Forelimb muscle (tissue), 1 donor: ENCODE data around the gene NFATC4. TPM values are rescaled to one million over a fixed set of nuclear protein-coding genes. Genes with fewer than 3 reads are reported as not detected.
"Not testable (repeated sequence)": the region's sequence is repeated elsewhere in the genome, so short reads cannot be mapped to it uniquely, and the experiment has no call there.

Source experiments
- DNase-seq: peaks from one replicate; pipeline ENCODE4 v3.0.0-alpha.2; 2013; ENCODE audit warnings: low read depth
- polyA plus RNA-seq: library from polyadenylated mRNA; unstranded; fragments of 120-200 nt; gene quantifications from one replicate; pipeline ENCODE4 v1.2.1, GENCODE V29; 2013; ENCODE audit not compliant: insufficient read length

Gene NFATC4
- polyA plus RNA-seq, 1 donor: 39.2 TPM

GRCh38 chr14:24339284-24340151 lies 28.5 kb upstream of the NFATC4 start, which contains the start of gene RIPK3:
Gene RIPK3, minus strand, starts transcription at chr14:24339991. Its CDS starts 165 bp downstream, at chr14:24339826.
- no peak for DNase-seq

- DNase-seq: no peak
Measured at GRCh38 chr14:24340606-24341005, 27.4 kb upstream of the NFATC4 start.

GRCh38 chr14:24342889-24343288 lies 25.1 kb upstream of the NFATC4 start:
- DNase-seq: no peak

- no peak for DNase-seq
Measured at GRCh38 chr14:24343795-24344660, 24.0 kb upstream of the NFATC4 start.

- no peak for DNase-seq
Measured at GRCh38 chr14:24347134-24347533, 20.9 kb upstream of the NFATC4 start.

- no peak for DNase-seq
Measured at GRCh38 chr14:24348186-24348585, 19.8 kb upstream of the NFATC4 start.

GRCh38 chr14:24349742-24350141 lies 18.2 kb upstream of the NFATC4 start:
- no peak for DNase-seq

GRCh38 chr14:24351517-24351916 lies 16.5 kb upstream of the NFATC4 start:
- no peak for DNase-seq

- no peak for DNase-seq
Measured at GRCh38 chr14:24353559-24354481, 14.2 kb upstream of the NFATC4 start.

- DNase-seq: not testable (repeated sequence)
Measured at GRCh38 chr14:24354482-24354825, 13.5 kb upstream of the NFATC4 start.

GRCh38 chr14:24355009-24355408 lies 13.0 kb upstream of the NFATC4 start:
- DNase-seq: no peak

- DNase-seq: no peak
Measured at GRCh38 chr14:24356208-24356607, 11.8 kb upstream of the NFATC4 start.

- no peak for DNase-seq
Measured at GRCh38 chr14:24360281-24360680, 7.7 kb upstream of the NFATC4 start.

- no peak for DNase-seq
Measured at GRCh38 chr14:24361326-24361725, 6.7 kb upstream of the NFATC4 start.

GRCh38 chr14:24362241-24362960 lies 5.6 kb upstream of the NFATC4 start:
- DNase-seq: no peak

- no peak for DNase-seq
Measured at GRCh38 chr14:24363401-24363800, 4.6 kb upstream of the NFATC4 start.

GRCh38 chr14:24364841-24365240 lies 3.1 kb upstream of the NFATC4 start:
- no peak for DNase-seq

GRCh38 chr14:24365600-24366412 lies 2.2 kb upstream of the NFATC4 start:
- DNase-seq: no peak

GRCh38 chr14:24366413-24366720 lies 1.6 kb upstream of the NFATC4 start:
- DNase-seq: no peak
